Kidney tubule cell (primary cell): ENCODE results near the gene MED8.
A peak's percentile ranks its signal among the peaks of the same experiment; 100 is the strongest.

ENCODE experiments used
- DNase-seq: peaks from one replicate; pipeline ENCODE4 v3.0.0-alpha.2; 2018; ENCODE audit warnings: low spot score

MED8 gene, protein sequence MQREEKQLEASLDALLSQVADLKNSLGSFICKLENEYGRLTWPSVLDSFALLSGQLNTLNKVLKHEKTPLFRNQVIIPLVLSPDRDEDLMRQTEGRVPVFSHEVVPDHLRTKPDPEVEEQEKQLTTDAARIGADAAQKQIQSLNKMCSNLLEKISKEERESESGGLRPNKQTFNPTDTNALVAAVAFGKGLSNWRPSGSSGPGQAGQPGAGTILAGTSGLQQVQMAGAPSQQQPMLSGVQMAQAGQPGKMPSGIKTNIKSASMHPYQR

DNA sequence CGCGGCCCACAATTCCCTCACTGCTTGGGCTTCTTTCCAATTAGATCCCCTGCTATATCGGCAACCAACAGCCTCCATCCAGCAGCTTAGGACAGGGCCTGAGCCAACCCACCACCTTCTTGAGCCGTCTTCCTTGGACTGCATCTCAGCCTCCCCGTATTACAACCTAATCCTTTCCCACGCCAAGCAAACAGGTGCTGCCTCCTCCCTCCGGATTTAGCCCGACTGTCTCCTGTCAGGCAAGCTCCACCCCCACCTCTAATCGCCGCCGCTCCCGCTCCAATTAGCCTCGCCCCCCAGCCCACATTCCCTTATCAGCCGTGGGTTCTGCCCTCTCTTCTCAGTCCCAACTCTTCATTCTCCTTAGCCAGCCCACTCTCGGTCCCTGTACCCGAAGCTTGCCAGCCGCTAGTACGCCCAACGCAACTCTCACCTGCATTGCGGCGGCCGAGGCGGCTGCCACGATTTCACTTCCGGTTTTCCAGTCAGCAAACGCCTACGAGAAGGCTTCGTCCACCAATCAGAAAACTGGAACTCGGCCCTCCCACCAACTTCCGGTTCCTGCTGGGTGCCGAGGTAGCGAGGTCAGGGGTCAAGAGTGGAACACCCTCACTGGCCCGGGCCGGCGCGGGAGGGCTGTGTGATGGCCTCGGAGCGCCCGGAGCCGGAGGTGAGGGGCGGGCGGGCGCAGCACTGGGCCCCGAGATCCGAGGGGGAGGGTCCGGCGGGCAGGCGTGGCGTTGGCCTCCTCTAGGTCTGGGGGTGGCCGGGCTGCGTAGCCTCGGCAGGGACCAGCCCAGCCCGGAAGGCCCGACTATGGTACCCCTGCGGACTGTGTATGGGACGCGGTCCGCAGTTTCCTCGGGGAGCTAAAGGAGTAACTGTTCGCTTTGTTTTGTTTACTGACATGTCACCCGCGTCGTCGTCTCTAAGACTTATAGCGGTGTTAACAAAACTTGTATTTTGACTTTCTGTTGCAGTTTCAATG lies at the start of gene MED8, which contains the start of gene SZT2:
MED8 (minus strand) TSS at position 475 of the 988 bp plus-strand sequence; CDS start at position 439, 36 bp downstream.
SZT2 (plus strand) TSS at position 574 of the 988 bp plus-strand sequence; CDS start at position 644, 70 bp downstream.
- peak; percentile 95 for DNase-seq

DNA sequence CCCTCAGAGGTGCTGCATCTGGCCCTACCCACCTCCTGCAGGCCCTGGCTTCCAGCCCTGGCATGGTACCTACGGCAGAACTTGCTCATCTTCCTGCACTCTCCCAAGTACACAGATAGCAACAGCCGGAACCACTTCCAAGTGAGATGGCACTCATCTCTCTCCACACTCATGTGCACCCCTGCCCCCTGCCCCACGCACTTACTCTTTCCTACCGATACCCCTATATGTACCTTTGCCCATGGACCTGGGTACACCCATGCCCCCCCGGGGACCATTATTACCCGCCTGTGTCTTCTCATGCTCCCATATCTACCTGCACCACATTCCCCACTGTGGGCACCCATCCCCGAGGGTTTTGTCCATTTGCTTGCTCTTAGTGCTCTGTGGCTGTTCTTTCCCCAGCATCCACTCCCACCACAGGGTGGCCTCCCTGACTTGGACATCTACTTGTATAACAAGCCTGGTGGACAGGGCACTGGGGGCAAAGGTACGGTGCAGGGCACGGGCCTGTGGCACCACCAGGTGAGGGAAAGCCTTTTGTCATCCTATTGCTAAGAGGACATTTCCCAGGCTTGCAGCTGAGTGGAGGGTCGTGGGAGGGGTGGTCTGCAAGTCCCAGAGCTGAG lies 49.5 kb upstream of the MED8 start:
- no peak for DNase-seq

DNA sequence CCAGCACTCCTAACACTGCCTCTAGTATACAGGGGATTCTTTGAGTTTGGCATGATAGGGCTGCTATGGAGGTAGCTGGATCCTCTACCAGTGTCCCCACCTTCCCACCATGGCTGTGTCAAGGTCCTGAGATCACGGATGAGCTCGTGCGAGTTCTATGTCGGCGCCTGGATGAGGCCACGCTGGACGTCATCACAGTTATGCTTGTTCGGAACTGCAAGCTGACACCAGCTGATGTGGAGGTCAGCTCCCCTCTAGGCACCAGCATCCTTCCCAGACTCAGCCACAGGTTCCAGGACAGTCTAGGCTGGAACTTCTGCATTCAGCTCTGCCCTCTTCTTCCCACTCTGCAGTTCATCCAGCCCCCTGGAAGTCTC lies 49.0 kb upstream of the MED8 start:
- DNase-seq: no peak

DNA sequence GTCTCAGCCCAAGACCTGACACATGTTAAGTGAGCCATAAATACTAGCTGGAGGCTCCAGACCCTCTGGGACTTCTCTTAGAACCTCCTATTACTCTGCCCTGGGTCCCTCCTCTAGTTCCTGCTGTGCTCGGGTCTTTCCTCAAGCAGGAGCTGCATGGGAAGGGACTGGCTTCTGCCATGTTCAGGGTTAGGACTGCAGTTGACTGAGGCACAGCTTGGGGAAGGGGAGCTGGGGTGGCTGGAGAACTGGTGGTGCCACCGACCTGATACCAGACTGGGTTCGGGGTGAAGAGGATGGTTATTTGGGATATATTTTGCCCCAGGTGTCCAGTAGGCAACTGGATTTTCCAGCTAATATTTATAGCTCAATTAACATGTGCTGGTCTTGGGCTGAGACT lies 48.4 kb upstream of the MED8 start:
- DNase-seq: no peak

DNA sequence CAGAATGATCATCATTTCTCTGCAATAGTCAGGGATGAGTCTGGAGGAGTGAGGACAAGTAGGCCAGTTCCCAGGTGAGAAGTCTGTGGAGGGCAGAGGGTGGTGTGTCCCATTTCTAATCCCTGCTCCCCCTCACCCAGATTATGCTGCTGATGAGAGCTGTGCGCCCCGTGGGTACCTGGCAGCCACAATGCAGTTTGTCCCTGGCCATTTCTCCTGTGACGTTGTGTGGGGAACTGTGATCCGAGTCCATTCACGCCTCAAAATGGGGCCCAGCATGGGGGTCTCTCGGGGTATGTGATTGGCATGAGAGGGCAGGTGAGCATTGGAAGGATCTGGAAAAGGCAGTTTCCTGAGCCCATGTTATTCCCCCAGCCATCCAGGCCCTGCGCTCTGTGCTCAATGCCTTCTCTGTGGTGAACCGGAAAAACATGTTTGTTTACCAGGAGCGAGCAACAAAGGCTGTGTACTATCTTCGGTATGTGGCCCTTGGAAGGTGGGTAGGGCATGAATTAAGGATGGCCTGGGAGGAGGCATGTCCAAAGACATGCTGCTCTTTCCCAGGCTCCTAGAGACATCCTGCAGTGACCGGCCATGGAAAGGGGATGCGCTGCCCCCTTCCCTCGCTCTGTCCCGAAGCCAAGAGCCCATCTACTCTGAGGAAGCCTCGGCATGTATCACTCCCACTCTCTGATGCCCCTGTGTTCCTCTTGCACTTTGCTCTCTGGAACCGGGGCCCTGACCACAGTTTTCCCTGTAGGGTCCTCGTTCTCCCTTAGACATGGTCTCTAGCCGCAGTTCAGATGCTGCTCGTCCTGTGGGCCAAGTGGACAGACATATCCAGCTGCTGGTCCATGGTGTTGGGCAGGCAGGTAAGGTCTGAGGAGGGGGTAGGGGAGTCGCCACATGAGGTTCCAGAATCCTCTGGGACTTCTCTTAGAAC lies 47.7 kb upstream of the MED8 start:
- no peak for DNase-seq

DNA sequence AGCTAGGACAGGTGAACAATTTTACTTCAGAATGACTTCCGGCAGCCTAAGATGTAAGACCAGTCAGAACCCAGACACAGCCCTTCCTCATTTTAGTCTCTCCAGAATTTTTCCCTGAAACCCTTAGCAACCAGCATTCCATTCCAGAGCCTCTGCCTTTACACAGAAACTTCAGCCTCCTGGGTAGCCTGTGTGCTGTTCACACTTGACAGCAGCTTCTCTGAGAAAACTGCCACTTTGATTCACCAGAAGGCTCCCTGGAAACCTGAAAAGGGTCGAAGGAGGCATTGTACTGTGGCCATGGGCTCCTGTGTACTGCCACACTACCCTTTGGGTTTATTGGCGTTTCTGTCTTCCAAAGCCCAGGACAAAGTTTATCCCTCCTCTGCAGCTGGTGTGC lies 46.8 kb upstream of the MED8 start:
- no peak for DNase-seq

DNA sequence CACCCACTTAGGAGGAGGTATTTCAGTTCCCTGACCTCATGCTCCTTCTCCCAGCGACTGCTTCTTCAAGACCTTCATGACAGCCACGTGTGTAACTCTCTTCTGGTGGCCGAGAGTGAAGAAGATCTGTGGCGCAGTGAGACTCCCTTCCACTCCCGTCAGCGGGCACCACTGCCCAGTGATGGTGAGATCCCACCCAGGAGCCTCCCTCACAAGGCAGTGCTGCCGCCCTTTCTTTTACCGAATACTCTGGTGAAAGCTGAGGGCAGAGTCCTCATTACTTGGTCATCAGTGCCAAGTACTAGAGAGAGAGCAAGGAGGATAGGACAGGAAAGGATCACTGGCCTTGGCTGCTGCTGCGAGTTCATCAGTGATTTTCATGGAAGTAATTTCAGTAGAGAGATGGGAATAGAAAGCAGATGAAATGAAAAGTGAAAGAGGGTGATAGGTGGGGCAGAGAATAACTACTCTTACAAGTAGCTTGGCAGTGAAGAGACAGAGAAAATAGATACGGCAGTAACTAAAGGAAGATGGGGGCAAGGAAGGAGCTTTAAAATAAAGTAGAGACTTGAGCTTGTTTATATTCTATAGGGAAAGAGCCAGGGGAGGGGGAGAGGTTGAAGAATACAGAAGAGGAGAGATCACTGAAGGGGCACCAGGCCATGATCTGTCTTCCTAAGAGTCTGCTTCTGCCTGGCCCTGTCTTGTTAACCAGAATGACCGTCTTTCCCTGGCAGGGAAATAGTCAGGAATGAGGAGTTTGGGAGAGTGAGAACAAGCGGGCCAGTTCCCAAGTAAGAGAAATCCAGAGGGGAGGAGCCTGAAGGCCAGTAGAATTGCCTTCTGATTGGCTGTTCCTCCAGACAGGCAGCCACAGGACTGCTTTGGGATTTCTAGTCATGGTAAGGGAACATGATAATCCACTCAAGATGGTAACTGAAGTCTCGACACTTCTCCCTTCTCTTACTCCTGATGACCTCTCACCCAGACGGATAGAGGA lies 45.8 kb upstream of the MED8 start:
- no peak for DNase-seq

DNA sequence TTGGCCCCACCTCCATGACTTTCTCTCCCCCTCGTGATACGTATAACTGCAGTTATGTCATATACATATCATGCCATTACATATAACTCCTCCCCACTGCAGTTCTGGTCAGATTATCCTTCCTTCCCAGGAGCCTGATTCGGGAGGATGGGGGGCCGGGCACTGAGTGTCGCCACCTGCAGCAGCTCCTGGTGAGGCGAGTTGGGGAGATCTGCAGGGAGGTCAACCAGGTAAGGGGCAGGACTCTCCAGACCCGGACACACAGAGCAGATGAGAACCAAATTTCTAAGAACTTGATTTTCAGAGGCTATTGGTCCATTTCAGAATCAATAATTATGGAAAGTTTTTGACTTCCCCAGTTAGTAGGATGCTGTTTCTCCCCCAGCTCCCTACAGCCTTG lies 44.7 kb upstream of the MED8 start:
- no peak for DNase-seq

DNA sequence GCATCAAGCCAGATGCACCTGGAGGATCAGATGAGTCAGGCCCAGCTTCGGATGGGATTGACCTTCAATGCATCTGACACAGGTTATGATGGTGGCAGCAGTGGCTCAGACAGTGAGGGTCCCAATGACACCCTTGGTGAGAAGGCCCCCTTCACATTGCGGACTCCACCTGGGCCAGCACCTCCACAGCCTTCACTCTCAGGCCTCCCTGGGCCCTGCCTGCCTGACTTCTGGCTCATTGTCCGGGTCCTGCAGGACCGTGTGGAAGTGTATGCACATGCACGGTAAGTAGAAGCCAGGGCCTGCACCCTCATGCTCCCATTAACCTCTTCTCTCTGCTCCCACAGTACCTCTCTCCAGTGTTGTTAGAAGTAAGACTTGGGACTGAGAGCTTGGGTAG lies 43.3 kb upstream of the MED8 start:
- no peak for DNase-seq

DNA sequence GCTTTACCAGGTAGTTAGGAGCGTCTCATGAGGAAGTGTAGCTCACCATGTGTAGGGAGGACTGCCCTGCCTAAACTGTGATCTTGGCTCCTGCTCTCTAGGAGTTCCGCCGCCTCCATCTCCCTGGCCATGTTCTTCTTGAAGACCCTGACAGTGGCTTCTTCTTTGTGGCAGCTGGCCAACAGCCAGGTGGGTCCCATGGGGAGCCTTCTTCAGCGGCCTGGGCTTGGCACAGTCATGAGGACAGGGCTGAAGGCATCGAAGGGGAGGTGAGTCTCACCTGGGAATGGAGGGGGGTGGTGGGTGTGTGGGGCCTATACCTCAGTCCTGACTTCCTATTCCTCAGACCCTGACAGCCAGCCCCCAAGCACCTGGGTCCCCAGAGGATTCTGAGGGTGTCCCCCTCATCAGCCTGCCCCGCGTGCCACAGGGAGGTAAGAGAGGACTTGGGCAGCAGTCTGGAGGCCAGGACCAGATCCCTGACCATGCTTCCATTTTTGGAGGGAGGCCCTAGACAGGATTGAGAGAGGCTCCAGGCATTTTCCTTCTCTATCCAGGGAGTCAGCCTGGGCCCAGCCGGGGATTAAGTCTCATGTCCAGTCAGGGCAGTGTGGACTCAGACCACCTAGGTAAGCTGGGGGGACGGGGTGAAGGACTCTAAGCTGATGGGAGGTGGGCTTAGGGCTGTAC lies 42.7 kb upstream of the MED8 start:
- DNase-seq: no peak

DNA sequence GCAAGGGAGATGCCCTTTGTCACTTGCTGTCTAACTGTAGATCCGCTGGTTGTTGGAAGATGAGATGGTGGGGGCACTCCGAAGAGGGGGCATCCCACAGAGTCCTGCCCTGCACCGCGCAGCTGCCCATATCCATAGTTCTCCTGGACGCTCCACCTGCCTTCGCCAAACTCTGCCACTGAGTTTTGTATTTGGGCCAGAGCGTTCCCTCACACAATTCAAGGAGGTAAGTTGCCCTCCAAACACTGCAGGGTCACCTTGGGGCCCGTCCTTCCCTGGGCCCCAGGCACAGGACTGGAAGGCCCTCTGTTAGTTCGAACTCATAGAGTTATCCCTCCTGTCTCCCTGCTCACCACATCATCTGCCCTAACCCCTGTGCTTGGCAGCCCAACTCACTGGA lies 42.1 kb upstream of the MED8 start:
- no peak for DNase-seq

DNA sequence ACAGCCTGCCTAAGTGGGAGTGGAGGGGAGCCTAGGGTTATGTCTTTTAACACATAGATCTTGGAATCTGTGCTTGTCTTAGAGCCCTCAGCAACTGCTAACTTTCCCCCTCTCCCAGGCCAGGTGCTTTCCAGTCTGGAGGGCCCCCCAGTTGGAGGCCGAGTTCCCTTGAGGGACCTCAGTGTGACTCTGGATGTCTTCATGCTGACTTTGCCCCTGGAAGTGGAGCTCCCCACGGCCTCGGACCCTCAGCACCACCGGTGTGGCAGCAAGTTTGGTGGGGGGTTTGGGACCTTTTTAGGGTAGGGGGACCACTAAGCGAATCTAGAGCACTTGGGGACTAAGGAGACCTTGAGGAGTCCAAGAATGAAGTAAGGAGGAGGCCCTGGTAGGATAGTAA lies 41.2 kb upstream of the MED8 start:
- DNase-seq: no peak

DNA sequence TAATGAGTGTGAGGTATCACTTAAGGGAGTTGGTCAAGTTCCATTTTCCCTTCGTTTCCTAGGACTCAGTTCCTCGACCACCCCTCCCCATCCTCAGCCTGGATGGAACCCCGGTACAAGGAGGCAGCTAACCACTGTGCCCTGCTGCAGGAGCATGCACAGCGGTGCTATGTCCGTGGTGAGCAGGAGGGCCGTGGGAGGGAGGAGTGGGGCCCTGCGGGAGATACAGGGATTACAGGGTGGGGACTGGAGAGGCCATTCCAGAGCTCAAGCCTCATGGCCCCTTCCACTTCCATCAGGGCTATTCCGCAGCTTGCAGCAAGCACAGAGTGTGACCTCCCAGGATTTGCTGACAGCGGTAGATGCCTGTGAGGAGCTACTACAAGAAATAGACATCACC lies 38.3 kb upstream of the MED8 start:
- no peak for DNase-seq

DNA sequence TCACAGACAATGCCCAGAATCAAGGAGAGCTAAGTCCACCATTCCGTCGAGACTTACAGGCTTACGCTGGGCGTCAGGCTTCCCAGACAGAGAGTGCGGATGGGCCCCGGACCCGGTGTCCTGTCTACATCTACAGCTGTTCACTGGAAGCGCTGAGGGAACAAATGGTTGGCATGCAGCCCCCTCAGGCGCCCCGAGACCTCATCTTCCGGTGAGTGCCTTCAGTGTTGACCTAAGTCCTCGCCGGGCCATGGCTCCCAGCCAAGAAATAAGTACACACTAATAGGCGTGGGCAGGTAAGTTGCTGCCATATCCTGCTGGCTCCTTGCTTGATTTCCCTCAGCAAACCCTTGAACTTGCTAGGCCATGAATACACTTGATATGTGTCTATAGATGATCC lies 37.9 kb upstream of the MED8 start:
- DNase-seq: no peak

DNA sequence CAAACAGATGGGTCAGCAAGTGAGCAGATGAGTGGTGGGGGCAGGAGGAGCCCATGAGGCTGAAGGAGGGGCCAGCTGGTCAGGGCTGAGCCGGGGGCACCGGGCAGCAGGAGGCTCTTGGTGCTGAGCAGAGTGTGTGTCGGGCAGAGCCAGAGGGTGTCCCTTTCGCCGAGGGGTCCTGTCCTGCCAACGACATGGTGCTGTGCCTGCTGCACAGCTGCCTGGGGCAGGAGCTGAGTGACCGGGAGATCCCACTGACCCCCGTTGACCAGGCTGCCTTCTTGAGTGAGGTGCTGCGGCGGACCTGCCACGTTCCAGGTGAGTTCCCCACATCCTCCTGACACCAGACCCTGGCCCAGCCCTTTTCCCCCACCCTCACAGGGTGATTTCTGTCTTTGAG lies 36.6 kb upstream of the MED8 start:
- DNase-seq: no peak

DNA sequence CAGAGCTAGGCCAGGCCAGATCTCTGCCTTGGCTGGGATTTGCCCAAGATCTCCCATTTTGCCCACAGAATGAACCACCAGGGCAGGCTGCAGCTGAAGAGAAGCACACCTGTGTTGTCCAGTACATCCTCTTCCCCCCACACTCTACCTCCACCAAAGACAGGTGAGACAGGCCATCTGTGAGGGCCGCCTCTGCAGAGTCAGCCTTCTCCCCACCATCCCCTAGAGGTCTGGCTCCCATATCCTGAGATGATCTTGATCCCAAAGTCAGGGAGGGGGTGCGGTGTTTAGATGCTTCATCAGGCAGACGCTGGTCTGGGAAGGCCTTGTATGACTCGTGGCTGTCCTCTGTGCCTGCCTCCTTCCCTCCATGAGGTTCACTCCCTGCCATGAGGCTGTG lies 35.4 kb upstream of the MED8 start:
- no peak for DNase-seq

DNA sequence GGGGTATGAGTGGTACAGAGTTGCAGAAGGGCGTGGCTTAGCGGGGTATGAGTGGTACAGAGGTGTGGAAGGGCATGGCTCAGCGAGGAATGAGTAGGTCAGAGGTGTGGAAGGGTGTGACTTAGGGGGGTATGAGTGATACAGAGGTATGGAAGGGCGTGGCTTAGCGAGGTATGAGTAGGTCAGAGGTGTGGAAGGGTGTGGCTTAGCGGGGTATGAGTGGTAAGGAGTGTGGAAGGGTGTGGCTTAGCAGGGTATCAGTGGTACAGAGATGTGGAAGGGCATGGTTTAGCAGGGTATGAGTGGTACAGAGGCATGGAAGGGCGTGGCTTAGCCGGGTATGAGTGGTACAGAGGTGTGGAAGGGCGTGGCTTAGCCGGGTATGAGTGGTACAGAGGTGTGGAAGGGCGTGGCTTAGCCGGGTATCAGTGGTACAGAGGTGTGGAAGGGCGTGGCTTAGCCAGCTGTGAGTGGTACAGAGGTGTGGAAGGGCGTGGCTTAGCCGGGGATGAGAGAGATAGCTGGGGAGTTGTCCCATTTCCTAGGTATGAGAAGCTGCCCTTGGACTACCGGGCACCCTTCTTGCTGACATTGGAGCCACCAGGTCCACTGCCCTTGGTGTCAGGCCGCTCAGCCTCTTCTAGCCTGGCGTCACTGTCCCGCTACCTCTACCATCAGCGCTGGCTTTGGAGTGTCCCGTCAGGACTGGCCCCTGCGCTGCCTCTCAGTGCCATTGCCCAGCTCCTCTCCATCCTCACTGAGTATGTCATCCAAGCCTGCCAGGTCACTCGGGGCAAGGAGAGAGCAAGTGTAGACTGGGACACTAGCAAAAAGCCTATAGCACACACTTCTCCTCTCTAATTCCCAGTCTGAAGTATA lies 34.3 kb upstream of the MED8 start:
- DNase-seq: peak; percentile 37

DNA sequence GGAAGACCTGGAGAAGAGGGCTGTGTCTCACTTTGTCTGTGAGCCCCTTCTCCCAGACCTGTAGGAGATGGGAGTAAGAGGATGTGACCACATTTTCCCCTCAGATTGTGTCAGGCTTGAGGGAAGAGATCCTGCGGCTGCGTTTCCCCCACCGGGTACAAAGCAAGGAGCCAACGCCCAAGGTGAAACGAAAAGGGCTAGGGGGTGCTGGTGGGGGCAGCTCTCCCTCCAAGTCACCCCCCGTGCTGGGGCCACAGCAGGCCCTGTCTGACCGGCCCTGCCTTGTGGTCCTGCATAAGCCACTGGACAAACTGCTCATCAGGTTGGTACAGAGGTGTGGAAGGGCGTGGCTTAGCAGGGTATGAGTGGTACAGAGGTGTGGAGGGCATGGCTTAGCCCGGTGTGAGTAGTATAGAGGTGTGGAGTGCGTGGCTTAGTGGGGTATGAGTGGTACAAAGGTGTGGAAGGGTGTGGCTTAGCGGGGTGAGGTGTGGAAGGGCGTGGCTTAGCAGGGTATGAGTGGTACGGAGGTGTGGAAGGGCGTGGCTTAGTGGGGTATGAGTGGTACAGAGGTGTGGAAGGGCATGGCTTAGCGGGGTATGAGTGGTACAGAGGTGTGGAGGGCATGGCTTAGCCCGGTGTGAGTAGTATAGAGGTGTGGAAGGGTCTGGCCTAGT lies 33.5 kb upstream of the MED8 start:
- DNase-seq: no peak
